HG03103 (cell line): ENCODE measurements around the gene TMEM267.
A peak's percentile ranks its signal among the peaks of the same experiment; 100 is the strongest.
"Not testable (repeated sequence)": the region's sequence is repeated elsewhere in the genome, so short reads cannot be mapped to it uniquely, and the experiment has no call there.

Experiments used
- ATAC-seq: cut with Tn5 transposase; IDR thresholded peaks from one replicate; pipeline ENCODE4 v1.9.1; 2021; ENCODE audit warnings: low read depth; ENCODE audit not compliant: unreplicated experiment

The TMEM267 gene

DNA sequence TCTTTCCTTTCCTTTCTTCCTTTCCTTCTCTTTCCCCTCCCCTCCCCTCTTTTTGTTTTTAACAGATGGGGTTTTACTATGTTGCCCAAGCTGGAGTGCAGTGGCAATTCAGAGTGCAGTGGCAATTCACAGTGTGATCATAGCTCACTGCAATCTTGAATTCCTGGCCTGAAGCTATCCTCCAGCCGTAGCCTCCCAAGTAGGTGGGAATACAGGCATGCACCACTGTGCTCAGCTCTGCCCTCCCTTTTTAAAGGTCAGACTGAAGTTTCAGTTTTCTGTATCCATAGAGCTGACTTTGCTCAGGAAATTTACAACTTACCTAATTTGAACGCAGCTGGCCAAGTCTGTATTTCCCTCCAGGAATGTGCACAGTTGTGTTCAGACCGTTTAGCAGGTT, 72.2 kb downstream of the TMEM267 start:
- no peak for ATAC-seq

DNA sequence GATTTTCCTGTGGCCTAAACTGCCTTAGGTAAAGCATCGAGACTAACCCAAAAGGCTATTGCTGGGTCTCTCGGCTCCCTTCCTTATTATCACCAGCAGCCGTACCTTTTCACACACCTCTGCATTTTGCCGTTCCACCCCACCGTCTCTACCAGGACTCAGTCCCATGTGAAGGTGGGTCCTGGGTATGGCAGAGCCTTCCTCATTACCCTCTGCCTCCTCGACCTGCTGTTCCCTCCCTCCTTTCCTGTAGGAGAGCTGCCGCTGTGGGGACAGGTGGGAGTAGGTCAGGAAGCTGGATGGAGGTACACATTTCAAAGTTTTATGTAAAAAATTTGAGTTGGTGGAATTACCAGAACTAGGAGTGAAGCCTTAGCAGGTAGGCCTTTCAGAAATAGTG, 73.3 kb downstream of the TMEM267 start:
- no peak for ATAC-seq

DNA sequence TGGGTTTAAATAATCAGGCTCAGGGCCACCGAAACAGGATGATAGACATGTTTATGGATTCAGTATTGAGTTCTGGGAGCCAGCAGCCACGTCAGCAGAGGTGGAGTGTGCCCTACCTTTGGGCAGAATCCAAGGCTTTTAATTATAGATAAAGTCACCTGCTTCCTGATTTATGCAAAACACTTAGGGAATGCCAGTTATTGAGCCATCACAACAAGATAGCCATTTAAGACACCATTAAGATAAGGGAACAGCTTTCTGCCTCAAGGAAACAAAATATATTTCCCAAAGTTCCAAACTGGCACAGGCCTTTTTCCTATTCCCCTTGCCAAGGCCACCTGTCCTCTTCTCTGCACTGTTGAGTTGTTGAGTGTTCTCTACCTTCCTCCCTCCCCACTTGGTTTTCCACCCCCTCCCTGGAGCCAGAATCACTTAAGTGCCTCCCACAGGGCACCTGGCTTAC, 73.8 kb downstream of the TMEM267 start:
- no peak for ATAC-seq

DNA sequence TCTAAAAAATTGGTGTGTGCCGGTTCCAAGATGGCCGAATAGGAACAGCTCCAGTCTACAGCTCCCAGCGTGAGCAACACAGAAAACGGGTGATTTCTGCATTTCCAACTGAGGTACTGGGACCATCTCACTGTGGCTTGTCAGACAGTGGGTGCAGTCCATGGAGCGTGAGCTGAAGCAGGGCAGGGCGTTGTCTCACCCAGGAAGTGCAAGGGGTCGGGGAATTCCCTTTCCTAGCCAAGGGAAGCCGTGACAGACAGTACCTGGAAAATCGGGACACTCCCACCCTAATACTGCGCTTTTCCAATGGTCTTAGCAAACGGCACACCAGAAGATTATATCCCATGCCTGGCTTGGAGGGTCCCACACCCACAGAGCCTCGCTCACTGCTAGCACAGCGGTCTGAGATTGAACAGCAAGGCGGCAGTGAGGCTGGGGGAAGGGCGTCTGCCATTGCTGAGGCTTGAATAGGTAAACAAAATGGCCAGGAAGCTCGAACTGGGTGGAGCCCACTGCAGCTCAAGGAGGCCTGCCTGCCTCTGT, 81.1 kb downstream of the TMEM267 start:
- ATAC-seq: not testable (repeated sequence)

DNA sequence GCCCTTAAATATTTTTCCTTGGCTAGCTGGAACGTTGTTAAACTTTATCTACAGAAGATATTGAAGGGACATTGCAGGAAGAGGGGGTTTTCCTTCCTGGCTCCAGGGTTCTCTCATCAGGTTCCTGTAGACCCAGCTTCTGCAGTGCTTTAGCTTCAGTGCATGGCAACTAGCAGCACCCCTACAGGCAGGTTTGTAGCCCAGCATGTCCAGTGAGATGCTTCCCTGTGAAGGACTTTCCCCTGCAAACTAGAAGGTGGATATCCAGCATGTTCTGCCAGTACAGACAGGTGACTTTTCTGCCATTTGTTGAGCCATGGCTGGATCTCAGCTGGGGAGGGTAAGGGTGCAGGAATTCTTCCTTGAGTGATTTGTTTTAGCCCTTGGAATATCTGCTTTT, 81.8 kb downstream of the TMEM267 start:
- no peak for ATAC-seq

DNA sequence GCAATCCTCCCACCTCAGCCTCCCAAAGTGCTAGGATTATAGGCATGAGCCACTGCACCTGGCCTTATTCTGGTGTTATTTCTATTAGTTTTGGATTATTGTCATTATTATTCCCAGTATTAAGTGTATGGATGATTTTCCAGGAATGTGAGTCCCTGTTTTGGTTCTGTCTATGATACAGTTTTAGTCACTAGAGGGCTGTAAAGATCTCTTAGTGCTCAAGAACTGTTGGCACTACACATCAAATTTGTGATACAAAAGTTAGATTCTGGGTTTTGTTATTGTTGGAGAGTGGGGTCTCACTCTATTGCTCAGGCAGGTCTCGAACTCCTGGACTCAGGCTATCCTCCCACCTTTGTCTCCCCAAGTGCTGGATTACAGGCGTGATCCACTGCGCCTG, 83.6 kb downstream of the TMEM267 start:
- ATAC-seq: no peak

DNA sequence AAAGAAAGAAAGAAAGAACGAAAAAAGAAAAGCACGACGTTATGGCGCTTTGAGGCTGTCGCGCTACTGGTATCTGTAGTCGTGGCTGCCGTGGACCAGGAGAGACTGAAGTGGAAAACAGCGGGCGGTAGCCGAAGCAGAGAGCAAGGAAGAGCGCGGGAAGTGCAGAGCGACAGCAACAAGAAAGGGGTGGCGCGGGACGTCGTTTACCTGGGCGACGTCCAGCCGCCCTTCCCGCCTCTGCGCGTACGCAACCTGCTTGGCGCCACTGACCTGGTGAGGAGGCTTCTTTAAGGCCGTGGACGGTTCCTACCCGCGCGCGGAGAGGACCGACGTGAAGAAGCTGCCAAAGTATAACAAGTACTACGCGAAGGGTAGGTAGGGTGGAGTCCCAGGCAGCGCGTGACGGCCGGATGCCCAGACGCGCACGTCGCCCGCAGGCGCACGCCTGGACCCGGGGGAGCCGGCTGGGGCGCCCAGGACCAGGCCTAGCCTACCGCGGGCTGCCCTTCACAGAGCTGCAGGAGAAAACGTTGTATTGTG, 86.8 kb downstream of the TMEM267 start:
- peak; percentile 98 for ATAC-seq
